ENCODE measurements around the gene NSUN4. TPM values are rescaled to one million over a fixed set of nuclear protein-coding genes. Genes with fewer than 3 reads are reported as not detected.

The NSUN4 gene
- total and polyA plus RNA-seq, 8 donors = 8.1 to 16.4 (median 10.4) TPM

DNA sequence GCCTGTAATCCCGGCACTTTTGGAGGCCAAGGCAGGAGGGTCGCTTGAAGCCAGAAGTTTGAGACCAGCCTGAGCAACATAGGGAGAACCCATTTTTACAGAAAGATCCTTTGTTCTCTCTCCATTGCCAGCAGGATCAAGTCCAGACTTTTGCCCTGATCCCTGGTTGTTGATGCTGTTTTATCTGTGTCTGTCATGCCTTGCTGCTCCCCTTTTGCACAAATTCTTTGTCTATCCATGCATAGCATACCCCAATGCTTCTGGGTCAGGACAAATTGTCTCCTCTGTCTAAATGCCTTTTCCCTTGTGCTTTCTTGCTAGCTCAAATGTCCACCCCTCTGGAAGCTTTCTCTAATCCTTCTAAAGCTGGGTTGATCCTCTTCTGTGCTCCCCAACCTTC lies 28.2 kb downstream of the NSUN4 start:
- WGBS, 2 donors = 94 to 100% methylated on average over 2 of the region's 2 CpGs
- no peak overlapping the region for H3K4me3 ChIP-seq
- TF ChIP-seq, protein P1, sequence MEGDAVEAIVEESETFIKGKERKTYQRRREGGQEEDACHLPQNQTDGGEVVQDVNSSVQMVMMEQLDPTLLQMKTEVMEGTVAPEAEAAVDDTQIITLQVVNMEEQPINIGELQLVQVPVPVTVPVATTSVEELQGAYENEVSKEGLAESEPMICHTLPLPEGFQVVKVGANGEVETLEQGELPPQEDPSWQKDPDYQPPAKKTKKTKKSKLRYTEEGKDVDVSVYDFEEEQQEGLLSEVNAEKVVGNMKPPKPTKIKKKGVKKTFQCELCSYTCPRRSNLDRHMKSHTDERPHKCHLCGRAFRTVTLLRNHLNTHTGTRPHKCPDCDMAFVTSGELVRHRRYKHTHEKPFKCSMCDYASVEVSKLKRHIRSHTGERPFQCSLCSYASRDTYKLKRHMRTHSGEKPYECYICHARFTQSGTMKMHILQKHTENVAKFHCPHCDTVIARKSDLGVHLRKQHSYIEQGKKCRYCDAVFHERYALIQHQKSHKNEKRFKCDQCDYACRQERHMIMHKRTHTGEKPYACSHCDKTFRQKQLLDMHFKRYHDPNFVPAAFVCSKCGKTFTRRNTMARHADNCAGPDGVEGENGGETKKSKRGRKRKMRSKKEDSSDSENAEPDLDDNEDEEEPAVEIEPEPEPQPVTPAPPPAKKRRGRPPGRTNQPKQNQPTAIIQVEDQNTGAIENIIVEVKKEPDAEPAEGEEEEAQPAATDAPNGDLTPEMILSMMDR (IDR thresholded peaks at IDR 0.05) = no peak
- intact Hi-C loops (cut with DNase I) = no loop called here
- no peak overlapping the region for H3K27ac ChIP-seq
- H3K9me3 ChIP-seq = no peaks in the 10 kb centered on the region
- DNase-seq (no peak), FAIRE-seq (no peak), ATAC-seq (no peak)
- peaks cover 0 to 7% (median 0%) of the 10 kb centered on the region in 3 donors for H3K4me1 ChIP-seq
- no peaks in the 10 kb centered on the region for H3K36me3 ChIP-seq
- no peaks in the 10 kb centered on the region for H3K27me3 ChIP-seq

DNA sequence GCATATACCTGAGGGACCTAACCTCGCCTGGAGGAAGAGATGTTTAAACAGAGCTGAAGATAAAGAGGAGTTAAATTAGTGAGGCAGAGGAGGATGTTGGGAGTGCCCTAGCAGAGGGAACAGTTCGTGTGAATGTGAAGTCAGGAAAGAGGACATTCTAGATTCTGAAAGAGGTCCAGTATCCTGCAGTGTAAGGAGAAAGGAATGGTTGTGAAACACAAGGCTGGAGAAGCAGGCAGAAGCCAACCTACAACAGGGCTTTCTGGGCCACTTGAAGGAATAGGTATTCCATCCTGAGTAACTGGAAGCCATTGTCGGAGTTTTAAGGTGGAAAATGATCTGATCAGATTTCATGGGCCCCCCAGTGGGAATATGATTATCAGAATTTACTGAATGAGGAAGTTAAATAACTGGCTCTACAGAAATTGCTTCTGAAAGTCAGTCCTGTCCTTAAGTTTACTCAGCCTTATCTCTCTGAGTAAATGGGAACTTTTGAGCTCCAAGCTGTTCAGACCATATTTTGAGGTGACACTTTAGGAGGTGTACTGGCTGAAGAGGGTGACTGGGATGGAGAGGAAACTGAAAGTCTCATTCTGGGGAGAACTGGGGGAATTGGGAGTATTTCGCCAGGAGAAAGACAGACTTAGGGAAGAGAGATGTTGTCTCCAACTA lies 29.1 kb downstream of the NSUN4 start:
- peaks cover 0 to 7% (median 0%) of the 10 kb centered on the region in 3 donors for H3K4me1 ChIP-seq
- H3K4me3 ChIP-seq = no peak overlapping the region
- 43 to 53% methylated on average over 4 of the region's 4 CpGs for WGBS, 2 donors
- H3K36me3 ChIP-seq = no peaks in the 10 kb centered on the region
- H3K9me3 ChIP-seq = no peaks in the 10 kb centered on the region
- H3K27me3 ChIP-seq = no peaks in the 10 kb centered on the region
- ATAC-seq (peak; percentile 30 to 61 (median 42)), DNase-seq (no peak), FAIRE-seq (no peak)
- H3K27ac ChIP-seq = peak overlapping the region in 1 of 4 donors; percentile 19
- TF ChIP-seq, protein P1 (IDR thresholded peaks at IDR 0.05) = no peak
- intact Hi-C loops (cut with DNase I) = no loop called here

DNA sequence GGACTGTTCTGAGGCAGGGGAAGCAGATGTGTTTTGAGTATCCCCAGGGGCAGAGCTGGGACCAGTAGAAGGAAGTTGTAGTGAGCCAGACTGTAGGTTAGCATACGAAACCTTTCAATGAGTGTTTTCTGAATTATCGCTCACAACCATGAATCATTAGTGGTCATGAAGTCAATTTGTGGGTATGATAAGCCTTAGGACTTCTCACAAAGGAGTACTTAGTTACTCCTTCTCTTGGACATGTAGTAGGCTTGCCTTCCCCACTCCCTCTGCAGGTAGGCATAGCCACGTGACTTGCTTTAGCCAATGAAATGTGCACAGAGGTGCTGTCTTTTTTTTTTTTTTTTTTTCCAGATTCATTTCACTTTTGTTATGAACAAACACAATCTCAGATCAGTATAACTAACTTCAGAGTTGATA lies 29.6 kb downstream of the NSUN4 start:
- FAIRE-seq (no peak), ATAC-seq (peak; percentile 30 to 71 (median 46)), DNase-seq (no peak)
- H3K36me3 ChIP-seq = no peaks in the 10 kb centered on the region
- H3K4me3 ChIP-seq = no peak overlapping the region
- intact Hi-C loops (cut with DNase I) = no loop called here
- no peak overlapping the region for H3K27ac ChIP-seq
- no peaks in the 10 kb centered on the region for H3K27me3 ChIP-seq
- peaks cover 0 to 7% (median 0%) of the 10 kb centered on the region in 3 donors for H3K4me1 ChIP-seq
- TF ChIP-seq, protein P1 (IDR thresholded peaks at IDR 0.05) = no peak
- WGBS, 2 donors = 74 to 86% methylated on average over 3 of the region's 3 CpGs
- no peaks in the 10 kb centered on the region for H3K9me3 ChIP-seq

DNA sequence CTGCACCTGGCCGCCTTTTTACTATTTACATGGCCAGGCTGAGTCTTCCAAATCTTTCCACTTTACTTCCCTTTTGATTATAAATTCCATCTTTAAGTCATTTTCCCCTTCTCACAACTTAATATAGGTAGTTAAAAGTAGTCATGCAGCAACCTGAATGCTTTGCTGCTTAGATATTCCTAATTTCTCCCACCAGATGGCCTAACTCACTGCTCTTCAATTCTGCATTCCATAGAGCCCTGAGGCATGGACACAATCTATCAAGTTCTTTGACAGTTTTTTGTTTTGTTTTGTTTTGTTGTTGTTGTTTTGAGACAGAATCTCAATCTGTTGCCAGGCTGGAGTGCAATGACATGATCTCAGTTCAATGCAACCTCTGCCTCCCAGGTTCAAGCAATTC lies 31.8 kb downstream of the NSUN4 start:
- ATAC-seq (no peak), DNase-seq (no peak), FAIRE-seq (no peak)
- TF ChIP-seq, protein P1 (IDR thresholded peaks at IDR 0.05) = no peak
- no peaks in the 10 kb centered on the region for H3K27me3 ChIP-seq
- WGBS, 2 donors = 97 to 100% methylated on average over 1 of the region's 1 CpG
- H3K4me1 ChIP-seq = peaks cover 0 to 7% (median 0%) of the 10 kb centered on the region in 3 donors
- no peak overlapping the region for H3K27ac ChIP-seq
- H3K9me3 ChIP-seq = no peaks in the 10 kb centered on the region
- H3K36me3 ChIP-seq = no peaks in the 10 kb centered on the region
- no peak overlapping the region for H3K4me3 ChIP-seq
- intact Hi-C loops (cut with DNase I) = no loop called here

DNA sequence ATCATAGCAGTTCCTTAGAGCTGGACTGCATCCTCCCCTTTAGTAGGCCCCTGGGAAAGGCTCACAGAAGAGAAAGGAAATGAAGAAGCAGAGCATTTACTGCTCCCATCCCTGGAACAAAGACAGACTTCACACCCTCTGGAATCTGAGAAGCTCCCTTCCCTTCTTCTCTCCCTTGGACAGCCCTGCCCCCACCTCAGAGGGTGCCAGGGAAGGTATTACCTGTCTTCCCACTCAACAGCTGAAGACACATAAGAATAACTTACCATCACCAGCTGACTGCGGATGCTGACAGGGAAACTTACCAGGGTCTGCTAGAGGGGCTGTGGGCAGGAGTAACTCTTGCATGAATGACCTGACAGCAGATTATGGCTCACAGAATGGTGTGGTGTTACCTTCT lies 39.4 kb downstream of the NSUN4 start:
- Histone ChIP-seq H3K4me1 (no peaks in the 10 kb centered on the region), H3K9me3 (no peaks in the 10 kb centered on the region), H3K27ac (no peak overlapping the region), H3K36me3 (no peaks in the 10 kb centered on the region), H3K27me3 (no peaks in the 10 kb centered on the region), H3K4me3 (no peak overlapping the region)
- no peak for ATAC-seq
- FAIRE-seq = no peak
- DNase-seq = no peak
- TF ChIP-seq, protein P1 (IDR thresholded peaks at IDR 0.05) = no peak
- WGBS, 2 donors = 92 to 94% methylated on average over 1 of the region's 1 CpG
- intact Hi-C loops (cut with DNase I) = no loop called here
